Measurements from ENCODE around the gene DEPP1.

Gene DEPP1

DNA sequence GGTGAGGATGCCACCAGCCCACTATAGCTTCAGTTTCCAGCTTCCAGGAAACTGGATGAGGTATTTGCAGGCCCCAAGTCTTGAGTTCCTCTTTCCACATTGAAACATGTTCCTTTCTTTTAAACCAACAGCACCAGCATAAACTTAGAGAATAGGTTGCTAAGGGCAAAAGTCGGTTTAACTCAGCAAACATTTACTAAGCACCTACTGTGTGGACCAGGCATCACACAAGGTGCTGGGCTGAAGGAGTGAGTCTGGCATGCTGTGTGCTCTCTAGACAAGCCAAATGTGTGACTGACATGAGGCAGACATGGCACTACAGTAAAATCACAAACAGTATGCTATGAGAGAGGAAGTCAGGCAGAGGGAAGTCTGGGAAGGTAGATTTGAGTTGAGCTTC lies 30.0 kb downstream of the DEPP1 start:
- no peaks in the 10 kb centered on the region for H3K36me3 ChIP-seq (ENCODE audit: control insufficient read depth, low read length)
- H3K79me2 ChIP-seq (ENCODE audit: control insufficient read depth, low read length), result no peaks in the 10 kb centered on the region
- no peak overlapping the region for H3K4me2 ChIP-seq (ENCODE audit: low read length)

DNA sequence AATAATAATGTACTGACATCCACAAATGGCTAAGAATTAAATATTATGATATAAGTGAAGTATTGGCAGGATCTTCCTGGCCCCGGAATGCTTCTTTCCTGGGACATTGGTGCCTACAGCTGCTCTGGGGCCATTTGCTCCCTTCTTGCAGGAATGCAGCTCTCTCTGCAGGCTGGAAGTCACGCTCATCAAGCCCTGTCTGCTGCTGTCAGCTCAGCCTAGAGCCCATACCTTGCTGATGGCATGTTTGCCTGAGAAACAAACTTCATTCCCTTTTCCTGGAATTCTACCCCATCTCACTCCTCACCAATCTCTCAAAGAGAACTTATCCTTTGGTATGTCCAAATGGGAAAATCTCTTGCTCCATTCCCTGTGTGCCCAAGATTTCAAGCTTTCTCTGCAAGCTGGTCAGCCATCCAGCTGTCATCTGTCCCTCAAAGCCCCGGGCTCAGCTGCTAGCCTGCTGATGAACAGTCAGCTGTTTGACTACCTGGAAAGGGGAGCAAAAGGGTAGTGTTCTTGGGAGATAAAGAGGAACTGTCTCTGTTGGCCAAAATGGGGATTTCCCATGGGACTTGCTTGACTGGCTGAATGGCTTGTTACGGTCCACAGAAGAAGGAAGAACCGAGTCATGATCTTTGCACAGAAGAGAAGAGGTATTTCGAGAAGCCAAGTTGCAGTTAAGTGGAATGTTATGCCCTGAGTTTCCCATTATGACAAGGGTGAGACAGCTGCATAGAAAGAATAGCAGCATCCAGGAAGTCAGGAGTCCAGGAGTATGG lies 31.0 kb downstream of the DEPP1 start:
- no peak overlapping the region for H3K27ac ChIP-seq (ENCODE audit: low read depth, low read length)
- peaks cover 24% of the 10 kb centered on the region for H3K4me1 ChIP-seq (ENCODE audit: control insufficient read depth, low read length)
- H3K79me2 ChIP-seq (ENCODE audit: control insufficient read depth, low read length), result no peaks in the 10 kb centered on the region
- TF ChIP-seq CTCF (IDR thresholded peaks at IDR 0.05; ENCODE audit: low read depth, low read length, poor library complexity, severe bottlenecking) (no peak), EZH2phosphoT487 (IDR thresholded peaks at IDR 0.05; ENCODE audit: borderline replicate concordance, low read length) (no peak)
- peak overlapping the region; percentile 33 for H3K4me2 ChIP-seq (ENCODE audit: low read length)
- H3K36me3 ChIP-seq (ENCODE audit: control insufficient read depth, low read length), result no peaks in the 10 kb centered on the region
- H3K9me3 ChIP-seq (ENCODE audit: control insufficient read depth, insufficient read depth, low read length), result peaks cover 17% of the 10 kb centered on the region
- no peaks in the 10 kb centered on the region for H4K20me1 ChIP-seq (ENCODE audit: control insufficient read depth, insufficient read depth, low read depth, low read length)
- no peak overlapping the region for H3K4me3 ChIP-seq (ENCODE audit: low read length)
- no peaks in the 10 kb centered on the region for H3F3A ChIP-seq (ENCODE audit: control insufficient read depth, insufficient read depth)
- no peaks in the 10 kb centered on the region for H3K27me3 ChIP-seq (ENCODE audit: control insufficient read depth, low read length)
- no peaks in the 10 kb centered on the region for H3K9me2 ChIP-seq (replicated peaks; ENCODE audit: control insufficient read depth, low read length)

More for the DNA sequence above, 30.0 kb downstream of the DEPP1 start:
- H3K9me2 ChIP-seq (replicated peaks; ENCODE audit: control insufficient read depth, low read length), result no peaks in the 10 kb centered on the region
- no peaks in the 10 kb centered on the region for H3F3A ChIP-seq (ENCODE audit: control insufficient read depth, insufficient read depth)
- peaks cover 17% of the 10 kb centered on the region for H3K9me3 ChIP-seq (ENCODE audit: control insufficient read depth, insufficient read depth, low read length)
- TF ChIP-seq EZH2phosphoT487 (IDR thresholded peaks at IDR 0.05; ENCODE audit: borderline replicate concordance, low read length) (no peak), CTCF (IDR thresholded peaks at IDR 0.05; ENCODE audit: low read depth, low read length, poor library complexity, severe bottlenecking) (no peak)
- peaks cover 24% of the 10 kb centered on the region for H3K4me1 ChIP-seq (ENCODE audit: control insufficient read depth, low read length)
- no peaks in the 10 kb centered on the region for H3K27me3 ChIP-seq (ENCODE audit: control insufficient read depth, low read length)
- no peaks in the 10 kb centered on the region for H4K20me1 ChIP-seq (ENCODE audit: control insufficient read depth, insufficient read depth, low read depth, low read length)
- no peak overlapping the region for H3K4me3 ChIP-seq (ENCODE audit: low read length)
- no peak overlapping the region for H3K27ac ChIP-seq (ENCODE audit: low read depth, low read length)

DNA sequence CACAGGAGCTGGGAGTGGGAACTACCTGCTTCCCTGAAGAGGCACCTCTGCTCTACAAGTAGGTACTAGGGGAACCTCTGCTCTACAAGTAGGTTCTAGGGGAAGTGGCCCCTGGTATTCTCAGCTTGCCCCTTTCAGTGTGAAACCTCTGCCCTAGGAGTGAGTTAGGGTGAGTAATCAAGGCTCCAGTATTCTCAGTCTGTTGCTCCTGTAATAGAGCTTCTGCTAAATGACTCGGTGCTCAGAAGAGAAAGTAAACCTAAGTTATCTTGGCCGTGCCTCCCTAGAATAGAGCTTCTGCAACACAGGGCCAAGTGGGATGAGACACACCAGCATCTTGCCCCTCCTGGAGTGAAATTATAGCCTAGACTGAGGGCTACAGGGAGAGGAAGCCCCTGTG lies 32.4 kb downstream of the DEPP1 start:
- Histone ChIP-seq H3F3A (ENCODE audit: control insufficient read depth, insufficient read depth) (no peaks in the 10 kb centered on the region), H4K20me1 (ENCODE audit: control insufficient read depth, insufficient read depth, low read depth, low read length) (no peaks in the 10 kb centered on the region), H3K27ac (ENCODE audit: low read depth, low read length) (no peak overlapping the region), H3K9me3 (ENCODE audit: control insufficient read depth, insufficient read depth, low read length) (peaks cover 17% of the 10 kb centered on the region), H3K4me3 (ENCODE audit: low read length) (no peak overlapping the region), H3K27me3 (ENCODE audit: control insufficient read depth, low read length) (0 out of 2 replicates have a peak, but pooled peaks cover 3% of the 10 kb centered on the region), H3K9me2 (replicated peaks; ENCODE audit: control insufficient read depth, low read length) (no peaks in the 10 kb centered on the region), H3K4me1 (ENCODE audit: control insufficient read depth, low read length) (peaks cover 24% of the 10 kb centered on the region), H3K4me2 (ENCODE audit: low read length) (no peak overlapping the region), H3K36me3 (ENCODE audit: control insufficient read depth, low read length) (no peaks in the 10 kb centered on the region), H3K79me2 (ENCODE audit: control insufficient read depth, low read length) (no peaks in the 10 kb centered on the region)
- no peak for TF ChIP-seq CTCF (IDR thresholded peaks at IDR 0.05; ENCODE audit: low read depth, low read length, poor library complexity, severe bottlenecking)
